GM12878 (cell line): Measurements from ENCODE around the gene ADAMTS17. TPM values are rescaled to one million over a fixed set of nuclear protein-coding genes. Genes with fewer than 3 reads are reported as not detected.

Experiments used
- ATAC-seq: fragments of 200-7000 bp; cut with Tn5 transposase; 3 replicates; pipeline ENCODE4 v1.9.1; 2020; ENCODE audit warnings: mild to moderate bottlenecking, moderate library complexity
- BruUV-seq: library from RNA; stranded (reverse); fragments of 400-500 nt; replicated peaks from 2 replicates; lab custom pipeline; 2021; lab: Mats Ljungman, UMichigan
- CTCF ChIA-PET: fragments of 300-600 bp; sonication (Branson Sonifier 250); formaldehyde crosslinking; extraction: SDS; loops from one replicate; lab custom pipeline; 2021; ENCODE audit warnings: inconsistent platforms; lab: Yijun Ruan, JAX
- POLR2A ChIA-PET: fragments of 350-600 bp; formaldehyde crosslinking; extraction: SDS; loops from one replicate; lab custom pipeline; 2021; ENCODE audit warnings: inconsistent platforms; lab: Charles Lee
- RAD21 ChIA-PET: fragments of 300-600 bp; sonication (Branson Sonifier 250); formaldehyde crosslinking; loops from one replicate; lab custom pipeline; 2023; ENCODE audit warnings: antibody characterized with exemption; ENCODE audit not compliant: unreplicated experiment; lab: Charles Lee
- SMC1A ChIA-PET: fragments of 300-600 bp; sonication (Branson Sonifier 250); formaldehyde crosslinking; loops from one replicate; lab custom pipeline; 2023; ENCODE audit not compliant: unreplicated experiment, uncharacterized antibody; lab: Charles Lee
- DNase-seq: peaks from one replicate; pipeline ENCODE4 v3.0.0-alpha.2; 2011; ENCODE audit warnings: low read depth, low spot score
- FAIRE-seq: peaks from 3 replicates; lab custom pipeline; 2011; peaks lifted over from hg19 to GRCh38; lab: Jason Lieb, UNC
- H2AFZ ChIP-seq: 2 replicates; pipeline ENCODE4 v1.6.0; 2011; ENCODE audit warnings: low read depth, low read length, control low read depth; ENCODE audit not compliant: control insufficient read depth
- H3K27ac ChIP-seq: 2 replicates; pipeline ENCODE4 v1.5.1; 2011; ENCODE audit warnings: control low read depth; ENCODE audit not compliant: control insufficient read depth, insufficient read depth
- H3K27me3 ChIP-seq, 2 experiments: replicated peaks in 1 of 2; 2 replicates each; pipeline versions ENCODE4 v1.6.0 to v1.6.1; 2011; ENCODE audit warnings: low read length in 1 of 2; ENCODE audit not compliant: control insufficient read depth in 2 of 2, insufficient read depth in 2 of 2
- H3K36me3 ChIP-seq, 2 experiments: 2 replicates each; pipeline ENCODE4 v1.5.1; 2011; ENCODE audit warnings: low read length in 1 of 2; ENCODE audit not compliant: control insufficient read depth in 2 of 2, insufficient read depth in 2 of 2
- H3K4me1 ChIP-seq: 2 replicates; pipeline ENCODE4 v1.6.1; 2011; ENCODE audit warnings: mild to moderate bottlenecking, low read length, moderate library complexity, mixed read lengths; ENCODE audit not compliant: control insufficient read depth, insufficient read depth
- H3K4me2 ChIP-seq: 2 replicates; pipeline ENCODE4 v1.6.0; 2011; ENCODE audit warnings: control low read depth; ENCODE audit not compliant: control insufficient read depth, insufficient read depth
- H3K4me3 ChIP-seq: fragments of 200-600 bp; sonication (generic); 2 replicates; pipeline ENCODE4 v1.5.1; 2016
- H3K79me2 ChIP-seq: 2 replicates; pipeline ENCODE4 v1.6.0; 2011; ENCODE audit warnings: low read length; ENCODE audit not compliant: control insufficient read depth, insufficient read depth
- H3K9ac ChIP-seq: 2 replicates; pipeline ENCODE4 v1.8.0; 2011; ENCODE audit warnings: low read length, control low read depth, mixed read lengths; ENCODE audit not compliant: control insufficient read depth, insufficient read depth
- H3K9me3 ChIP-seq: replicated peaks from 3 replicates; pipeline ENCODE4 v1.5.1; 2011; ENCODE audit warnings: mild to moderate bottlenecking, low read length; ENCODE audit not compliant: control insufficient read depth, insufficient read depth
- H4K20me1 ChIP-seq: 2 replicates; pipeline ENCODE4 v1.6.0; 2011; ENCODE audit not compliant: control insufficient read depth, insufficient read depth
- ATF3 ChIP-seq: IDR thresholded peaks from 2 replicates; pipeline ENCODE4 v1.6.1; 2011; ENCODE audit warnings: low read depth, mild to moderate bottlenecking, low read length, moderate library complexity, borderline replicate concordance; ENCODE audit errors: extremely low read depth
- ATF7 ChIP-seq: fragments of 450-650 bp; IDR thresholded peaks from 2 replicates; pipeline ENCODE4 v1.6.1; 2016; ENCODE audit warnings: low read depth, mild to moderate bottlenecking
- BMI1 ChIP-seq: fragments of 450-650 bp; IDR thresholded peaks from 2 replicates; pipeline ENCODE4 v1.6.1; 2016; ENCODE audit warnings: mild to moderate bottlenecking, moderate library complexity, borderline replicate concordance
- CEBPZ ChIP-seq: fragments of 150-350 bp; IDR thresholded peaks from 2 replicates; pipeline ENCODE4 v1.6.1; 2016; ENCODE audit warnings: low read depth, low read length
- CHD1 ChIP-seq: IDR thresholded peaks from 2 replicates; pipeline ENCODE4 v1.6.1; 2012; ENCODE audit warnings: low read depth, low read length, improper control_type of control experiment
- CREB1 ChIP-seq: IDR thresholded peaks from 2 replicates; pipeline ENCODE4 v1.6.1; 2012; ENCODE audit warnings: low read depth, mild to moderate bottlenecking, inconsistent platforms
- E4F1 ChIP-seq: fragments of 450-650 bp; IDR thresholded peaks from 2 replicates; pipeline ENCODE4 v1.6.1; 2018; ENCODE audit warnings: borderline replicate concordance, mild to moderate bottlenecking; ENCODE audit not compliant: partially characterized antibody
- EGR1 ChIP-seq, 2 experiments: IDR thresholded peaks; 1 replicate in 1 of 2; 2 replicates in 1 of 2; pipeline ENCODE4 v1.6.1; 2011 to 2012; ENCODE audit warnings: low read depth in 2 of 2, low read length in 2 of 2, borderline replicate concordance in 1 of 2, mild to moderate bottlenecking in 1 of 2, moderate library complexity in 1 of 2
- ETV6 ChIP-seq, 2 experiments: fragments of 450-650 bp in 1 of 2; IDR thresholded peaks in 1 of 2; conservative IDR thresholded peaks in 1 of 2; 2 replicates each; pipeline ENCODE4 v1.6.1; 2014; ENCODE audit warnings: antibody characterized with exemption in 1 of 2, borderline replicate concordance in 1 of 2, low read depth in 1 of 2, mild to moderate bottlenecking in 1 of 2, moderate library complexity in 1 of 2
- FOS ChIP-seq: IDR thresholded peaks from 3 replicates; pipeline ENCODE4 v1.6.1; 2011; ENCODE audit warnings: borderline replicate concordance; ENCODE audit not compliant: insufficient read length; ENCODE audit errors: extremely low read depth
- GABPA ChIP-seq: IDR thresholded peaks from 2 replicates; pipeline ENCODE4 v1.6.1; 2014; ENCODE audit warnings: antibody characterized with exemption, low read depth, mild to moderate bottlenecking, inconsistent platforms
- HDAC6 ChIP-seq: fragments of 200-600 bp; sonication (generic); IDR thresholded peaks from one replicate; pipeline ENCODE4 v1.8.0; 2017; ENCODE audit warnings: antibody characterized with exemption; ENCODE audit not compliant: unreplicated experiment
- MEF2A ChIP-seq: IDR thresholded peaks from 2 replicates; pipeline ENCODE4 v1.6.1; 2011; ENCODE audit warnings: low read depth, mild to moderate bottlenecking, low read length, moderate library complexity; ENCODE audit not compliant: insufficient read depth
- RAD21 ChIP-seq: IDR thresholded peaks from 2 replicates; pipeline ENCODE4 v1.6.1; 2011; ENCODE audit warnings: mild to moderate bottlenecking, low read depth, low read length, moderate library complexity; ENCODE audit not compliant: insufficient read depth
- RCOR1 ChIP-seq: conservative IDR thresholded peaks from 2 replicates; pipeline ENCODE4 v1.6.1; 2012; ENCODE audit warnings: low read depth, low read length, improper control_type of control experiment
- RUNX3 ChIP-seq: IDR thresholded peaks from 2 replicates; pipeline ENCODE4 v1.6.1; 2012; ENCODE audit warnings: low read length, inconsistent platforms
- STAT3 ChIP-seq: IDR thresholded peaks from 2 replicates; pipeline ENCODE4 v1.6.1; 2011; ENCODE audit warnings: low read depth, low read length, improper control_type of control experiment
- ZSCAN29 ChIP-seq: fragments of 450-650 bp; IDR thresholded peaks from 2 replicates; pipeline ENCODE4 v1.6.1; 2017; ENCODE audit warnings: mild to moderate bottlenecking, moderate library complexity
- WGBS: methylation state at CpG from one replicate; pipeline ENCODE4 v1.1.6; 2016; ENCODE audit warnings: low lambda C conversion rate; ENCODE audit not compliant: insufficient replicate concordance, insufficient coverage; ENCODE audit errors: missing lambda C conversion rate; 5-methylcytosine and 5-hydroxymethylcytosine counted together
- in situ Hi-C: fragments of 300-500 bp; cut with MboI; formaldehyde crosslinking; loops from 9 replicates; pipeline ENCODE4 v1.14.3; 2018; ENCODE audit warnings: mixed read lengths
- intact Hi-C: fragments of 100-400 bp; cut with micrococcal nuclease; formaldehyde crosslinking; loops from one replicate; pipeline ENCODE4 v1.14.2; 2022; ENCODE audit not compliant: unreplicated experiment
- polyA plus RNA-seq, 11 experiments: library from polyadenylated mRNA; depleted of rRNA in 4 of 11; unstranded in 6 of 11; stranded (reverse) in 5 of 11; fragments of >200 nt; fragmentation: Nextera tagmentation in 4 of 11; fragmentation: Illumina TruSeq in 1 of 11; extraction: Ambion mirVana in 4 of 11; extraction: Trizol in 1 of 11; gene quantifications; 1 replicate in 1 of 11; 2 replicates in 10 of 11; pipeline versions ENCODE4 v1.2.1 to v1.2.3, GENCODE V29; 2011 to 2016; ENCODE audit warnings: inconsistent platforms in 2 of 11, missing spikeins in 2 of 11, low read depth in 1 of 11
- total RNA-seq, 4 experiments: library from RNA; depleted of rRNA in 3 of 4; stranded (reverse); fragments of >200 nt in 3 of 4; fragmentation: Illumina TruSeq in 1 of 4; extraction: Trizol in 1 of 4; gene quantifications; 2 replicates each; pipeline versions ENCODE4 v1.2.1 to v1.2.3, GENCODE V29; 2013 to 2021

Gene ADAMTS17
- total and polyA plus RNA-seq, 10 of the 15 experiments (the other 5 are each of a cell fraction or from before 2014, with no cell fraction given): 0.04 to 0.50 (median 0.10) TPM; not detected in 4

GRCh38 chr15:100218434-100218833 lies 123.3 kb downstream of the ADAMTS17 start (continued):
- TF ChIP-seq ATF3 (no peak), GABPA (no peak), ZSCAN29 (no peak), EGR1 (IDR thresholded peaks at IDR 0.05; ENCODE audit: borderline replicate concordance in 1 of 2, low read depth in 2 of 2, low read length in 2 of 2) (no peak), CREB1 (no peak), ATF7 (no peak), ETV6 (conservative IDR thresholded peaks at IDR 0.05 in 1 of 2, IDR thresholded peaks at IDR 0.05 in 1 of 2; ENCODE audit: borderline replicate concordance in 1 of 2, low read depth in 1 of 2) (no peak)

- ChIA-PET RAD21 (no interaction called here), CTCF (no interaction called here), SMC1A (no interaction called here), POLR2A (no interaction called here)
- Histone ChIP-seq H2AFZ (no peak overlapping the region), H3K9me3 (no peaks in the 10 kb centered on the region), H3K4me2 (no peak overlapping the region), H3K36me3 (no peaks in the 10 kb centered on the region), H3K27me3 (no peaks in the 10 kb centered on the region), H4K20me1 (no peaks in the 10 kb centered on the region), H3K27ac (no peak overlapping the region), H3K4me3 (no peak overlapping the region), H3K4me1 (no peaks in the 10 kb centered on the region), H3K9ac (no peak overlapping the region), H3K79me2 (no peaks in the 10 kb centered on the region)
- FAIRE-seq (no peak), DNase-seq (no peak), ATAC-seq (no peak)
- intact Hi-C loops: no loop called here
- BruUV-seq: no TSS peak
- in situ Hi-C loops: no loop called here
- 72% methylated on average over 8 of the region's 8 CpGs for WGBS
- TF ChIP-seq CHD1 (no peak), E4F1 (no peak), RUNX3 (no peak), MEF2A (no peak), CEBPZ (no peak), RAD21 (no peak), STAT3 (no peak), FOS (no peak), RCOR1 (no peak), HDAC6 (no peak), EGR1 (IDR thresholded peaks at IDR 0.05; ENCODE audit: borderline replicate concordance in 1 of 2, low read depth in 2 of 2, low read length in 2 of 2) (no peak), BMI1 (no peak)
Measured at GRCh38 chr15:100216182-100216581, 125.6 kb downstream of the ADAMTS17 start.
